ENCODE results near the gene CHM.

DNA sequence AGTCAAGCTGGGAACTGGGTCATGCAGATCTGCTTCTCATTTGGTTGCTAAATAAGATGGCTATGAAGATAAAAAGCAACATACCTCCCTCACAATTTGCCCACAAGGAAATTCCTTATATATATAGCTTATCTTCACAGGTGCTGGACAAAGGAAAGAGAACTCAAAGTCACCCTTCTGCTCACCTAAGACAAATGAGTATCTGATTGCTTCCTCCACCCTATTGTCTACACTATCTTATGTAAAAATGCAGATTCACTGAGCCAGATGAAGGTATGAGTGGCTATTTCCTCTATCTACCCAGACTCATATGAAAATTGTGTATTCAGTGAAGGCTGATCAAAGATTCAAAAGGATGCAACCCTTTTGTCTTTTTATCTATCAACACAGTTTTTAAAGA is 50.8 kb downstream of the CHM start:
- no peak for TF ChIP-seq EZH2 (IDR thresholded peaks at IDR 0.05; ENCODE audit: low read depth, unreplicated experiment)
- no peak for TF ChIP-seq CTCF (conservative IDR thresholded peaks at IDR 0.05; ENCODE audit: low read depth in 2 of 2)
- TF ChIP-seq REST (IDR thresholded peaks at IDR 0.05; ENCODE audit: unreplicated experiment), result no peak
- no peak for TF ChIP-seq EZH2phosphoT487 (IDR thresholded peaks at IDR 0.05; ENCODE audit: unreplicated experiment)
